ENCODE data around the gene SHMT2. TPM values are rescaled to one million over a fixed set of nuclear protein-coding genes. Genes with fewer than 3 reads are reported as not detected.

Gene SHMT2
- total and polyA plus RNA-seq, 2 of the 4 experiments (the other 2 are of a cell fraction) = 266 to 364 TPM

GRCh38 chr12:57255916-57256315, 26.4 kb downstream of the SHMT2 start:
- BruUV-seq (replicated peaks) = no TSS peak
- ATAC-seq (ENCODE audit: low read depth) = no peak
- no peak overlapping the region for H4K91ac ChIP-seq (ENCODE audit: insufficient read depth, low read depth, low read length)
- no peak overlapping the region for H3K23ac ChIP-seq (ENCODE audit: low read depth, low read length)
- DNase-seq = no peak
- no peak overlapping the region for H3K4ac ChIP-seq (ENCODE audit: low read depth, low read length)
- 88% methylated on average over 2 of the region's 6 CpGs; no CpG with 5 or more reads in 1 of the 2 experiments for WGBS, 2 experiments (ENCODE audit: extremely low coverage in 2 of 2, insufficient read length in 1 of 2)
- no peak for TF ChIP-seq POLR2A (IDR thresholded peaks at IDR 0.05; ENCODE audit: low read depth, low read length)
- no peak for TF ChIP-seq CTCF (conservative IDR thresholded peaks at IDR 0.05; ENCODE audit: low read depth, low read length)
- TF ChIP-seq ELK1 (IDR thresholded peaks at IDR 0.05; ENCODE audit: borderline replicate concordance, low read depth, low read length) = no peak
- no peak for TF ChIP-seq MAZ (IDR thresholded peaks at IDR 0.05; ENCODE audit: borderline replicate concordance, low read depth, low read length)
- no peak for TF ChIP-seq MAFK (IDR thresholded peaks at IDR 0.05; ENCODE audit: low read depth, low read length)
- no peak for TF ChIP-seq CEBPB (IDR thresholded peaks at IDR 0.05; ENCODE audit: low read depth, low read length)
- TF ChIP-seq SMC3 (IDR thresholded peaks at IDR 0.05; ENCODE audit: low read depth, low read length) = no peak
- in situ Hi-C loops (cut with MboI; ENCODE audit: low sequenced_read_pairs) = no loop called here
- H3K9ac ChIP-seq (ENCODE audit: low read depth, low read length) = no peak overlapping the region
- H2AK5ac ChIP-seq (ENCODE audit: low read depth, low read length) = no peak overlapping the region
- no peak overlapping the region for H2BK5ac ChIP-seq (ENCODE audit: low read depth, low read length, poor library complexity, severe bottlenecking)
- CTCF ChIA-PET = no interaction called here
- H3K4me1 ChIP-seq (ENCODE audit: control insufficient read depth, insufficient read depth, low read length) = peaks cover 1% of the 10 kb centered on the region; the same call in 1 of the 2 replicates
- POLR2A ChIA-PET (ENCODE audit: unreplicated experiment) = no interaction called here
- H3K27ac ChIP-seq (ENCODE audit: insufficient read depth, low read length) = no peak overlapping the region
- H3K36me3 ChIP-seq (ENCODE audit: control insufficient read depth, insufficient read depth, low read length) = peaks cover 31% of the 10 kb centered on the region
- H2AK9ac ChIP-seq (replicated peaks; ENCODE audit: low read depth, low read length, poor library complexity) = no peak overlapping the region
- H3K18ac ChIP-seq (ENCODE audit: low read depth, low read length) = no peak overlapping the region
- peaks cover 6% of the 10 kb centered on the region; the same call in 1 of the 2 replicates for H3K9me1 ChIP-seq (ENCODE audit: insufficient read depth, low read length)
- H3K79me1 ChIP-seq (ENCODE audit: low read depth in 1 of 2, low read length in 2 of 2) = peaks cover 0 to 15% of the 10 kb centered on the region in 2 experiments; a peak in 1 of 4 replicates
- H2BK15ac ChIP-seq (ENCODE audit: low read depth, low read length) = no peak overlapping the region
- H3K4me3 ChIP-seq (ENCODE audit: insufficient read depth, low read depth, low read length) = no peak overlapping the region
- dilution Hi-C loops (cut with HindIII; ENCODE audit: low sequenced_read_pairs, unreplicated experiment) = no loop called here
- H3K9me3 ChIP-seq (ENCODE audit: control insufficient read depth, insufficient read depth, low read length) = no peaks in the 10 kb centered on the region
- H3K4me2 ChIP-seq (ENCODE audit: low read depth, low read length) = no peak overlapping the region
- no peak overlapping the region for H2AFZ ChIP-seq (replicated peaks; ENCODE audit: low read length, poor library complexity)
- no peaks in the 10 kb centered on the region for H3K27me3 ChIP-seq (ENCODE audit: control insufficient read depth, insufficient read depth, low read length)
- intact Hi-C loops (cut with micrococcal nuclease) = no loop called here
- no peak overlapping the region for H4K5ac ChIP-seq (ENCODE audit: low read depth, low read length)
- no peak overlapping the region for H3K56ac ChIP-seq (ENCODE audit: extremely low read depth, insufficient read depth, low read length)
- no peak overlapping the region for H2BK20ac ChIP-seq (ENCODE audit: low read depth, low read length)
- no peak overlapping the region for H2BK120ac ChIP-seq (ENCODE audit: low read depth, low read length)
- no peak overlapping the region for H3K14ac ChIP-seq (replicated peaks; ENCODE audit: low read depth, low read length)
- no peaks in the 10 kb centered on the region for H4K20me1 ChIP-seq (ENCODE audit: insufficient read depth, low read length)
- no peak overlapping the region for H4K8ac ChIP-seq (ENCODE audit: low read depth in 2 of 2, low read length in 2 of 2)

Measured in IMR-90 (cell line).